Upper lobe of left lung (tissue), 4 donors: ENCODE results near the gene MN1.

Experiments
- CTCF ChIP-seq, 6 experiments: fragments of 450-650 bp in 4 of 6; fragments of 200-600 bp in 2 of 6; sonication (generic) in 2 of 6; IDR thresholded peaks; one replicate each; pipeline ENCODE4 v1.5.1; 2016 to 2019; ENCODE audit warnings: antibody characterized with exemption in 6 of 6
- POLR2A ChIP-seq, 4 donors: fragments of 450-650 bp; IDR thresholded peaks; one replicate each; pipeline ENCODE4 v1.5.1; 2016 to 2017; ENCODE audit warnings: antibody characterized with exemption in 4 of 4, mild to moderate bottlenecking in 2 of 4
- POLR2AphosphoS5 ChIP-seq, 2 donors: sonication (generic); formaldehyde crosslinking; IDR thresholded peaks; one replicate each; pipeline ENCODE4 v1.5.1; 2017; ENCODE audit warnings: antibody characterized with exemption in 2 of 2

GRCh38 chr22:27723708-27724107 lies 77.8 kb downstream of the MN1 start:
- TF ChIP-seq CTCF (IDR thresholded peaks at IDR 0.05) (no peak), POLR2AphosphoS5 (IDR thresholded peaks at IDR 0.05) (no peak), POLR2A (IDR thresholded peaks at IDR 0.05) (no peak)
